A549 (cell line): ENCODE results near the gene CHRNA4.

Experiments
- BHLHE40 ChIP-seq: IDR thresholded peaks from 2 replicates; pipeline ENCODE4 v1.6.1; 2012; ENCODE audit warnings: low read depth, low read length, inconsistent platforms
- CTCF ChIP-seq: fragments of >200 bp; sonication (Bioruptor Twin); formaldehyde crosslinking; IDR thresholded peaks from 3 replicates; pipeline ENCODE4 v1.5.1; 2016
- ESRRA ChIP-seq: fragments of 150-350 bp; IDR thresholded peaks from 2 replicates; pipeline ENCODE4 v1.6.1; 2014; ENCODE audit warnings: mild to moderate bottlenecking, low read length, borderline replicate concordance
- HOXB13 ChIP-seq: fragments of 250-450 bp; sonication (Bioruptor Pico); IDR thresholded peaks from 2 replicates; pipeline ENCODE4 v1.5.0; 2020; ENCODE audit warnings: low read depth, mild to moderate bottlenecking, moderate library complexity
- JUN ChIP-seq, 2 experiments: fragments of >200 bp; sonication (Bioruptor Twin); formaldehyde crosslinking; IDR thresholded peaks; 2 replicates in 1 of 2; 3 replicates in 1 of 2; pipeline ENCODE4 v1.6.1; 2016 to 2017
- KDM1A ChIP-seq: fragments of 200-600 bp; sonication (generic); IDR thresholded peaks from 2 replicates; pipeline ENCODE4 v1.6.1; 2016; ENCODE audit warnings: low read depth, mild to moderate bottlenecking
- MAX ChIP-seq: IDR thresholded peaks from 2 replicates; pipeline ENCODE4 v1.6.1; 2012
- POLR2A ChIP-seq: IDR thresholded peaks from 2 replicates; pipeline ENCODE4 v1.6.1; 2012; ENCODE audit warnings: mild to moderate bottlenecking, low read length
- RAD21 ChIP-seq, 2 experiments: fragments of >200 bp in 1 of 2; sonication (Bioruptor Twin) in 1 of 2; formaldehyde crosslinking in 1 of 2; IDR thresholded peaks in 1 of 2; conservative IDR thresholded peaks in 1 of 2; 2 replicates in 1 of 2; 3 replicates in 1 of 2; pipeline ENCODE4 v1.6.1; 2012 to 2018; ENCODE audit warnings: inconsistent platforms in 1 of 2
- REST ChIP-seq: fragments of 200-600 bp; sonication (generic); IDR thresholded peaks from 2 replicates; pipeline ENCODE4 v1.6.1; 2016; ENCODE audit warnings: antibody characterized with exemption, mild to moderate bottlenecking, moderate library complexity
- RFX5 ChIP-seq: fragments of 450-650 bp; IDR thresholded peaks from 2 replicates; pipeline ENCODE4 v1.7.1; 2014; ENCODE audit warnings: antibody characterized with exemption, mild to moderate bottlenecking, moderate library complexity
- SMC3 ChIP-seq: fragments of >200 bp; sonication (Bioruptor Twin); formaldehyde crosslinking; IDR thresholded peaks from 3 replicates; pipeline ENCODE4 v1.6.1; 2018; ENCODE audit warnings: inconsistent platforms
- USF2 ChIP-seq: fragments of 450-650 bp; IDR thresholded peaks from 2 replicates; pipeline ENCODE4 v1.6.1; 2014; ENCODE audit warnings: antibody characterized with exemption

GRCh38 chr20:63403403-63404105, 42.4 kb upstream of the CHRNA4 start:
- TF ChIP-seq RFX5 (no peak), ESRRA (no peak), POLR2A (no peak; the same call in 1 of the 2 replicates), USF2 (no peak), CTCF (no peak), BHLHE40 (no peak), RAD21 (conservative IDR thresholded peaks at IDR 0.05 in 1 of 2, IDR thresholded peaks at IDR 0.05 in 1 of 2) (no peak), JUN (IDR thresholded peaks at IDR 0.05) (no peak), REST (no peak), KDM1A (no peak), SMC3 (no peak), MAX (no peak), HOXB13 (CRISPR knock-in tag) (no peak)
